ENCODE results near the gene SERINC5. TPM values are rescaled to one million over a fixed set of nuclear protein-coding genes. Genes with fewer than 3 reads are reported as not detected.

SERINC5 gene
- total RNA-seq, 1 experiment from 2014 or later = 128 TPM

GRCh38 chr5:80299601-80300000 lies 43.8 kb upstream of the SERINC5 start (continued):
- TF ChIP-seq CTCF (IDR thresholded peaks at IDR 0.05) (no peak), JAZF1 (CRISPR knock-in tag; IDR thresholded peaks at IDR 0.05) (no peak)

- ATAC-seq = no peak
- peaks cover 13% of the 10 kb centered on the region for H3K9me3 Mint-ChIP-seq
- H3K4me1 Mint-ChIP-seq = peaks cover 7% of the 10 kb centered on the region
- DNase-seq (ENCODE audit: low spot score) = no peak
- no peak overlapping the region for H3K4me3 Mint-ChIP-seq
- TF ChIP-seq CREM (CRISPR knock-in tag; IDR thresholded peaks at IDR 0.05) (no peak), PRRX2 (CRISPR knock-in tag; IDR thresholded peaks at IDR 0.05) (no peak), USF2 (CRISPR knock-in tag; IDR thresholded peaks at IDR 0.05) (no peak), NR3C1 (CRISPR knock-in tag; conservative IDR thresholded peaks at IDR 0.05; ENCODE audit: low read depth) (no peak), KAT7 (CRISPR knock-in tag; IDR thresholded peaks at IDR 0.05; ENCODE audit: borderline replicate concordance) (no peak), RORB (CRISPR knock-in tag; IDR thresholded peaks at IDR 0.05) (no peak), IRF1 (CRISPR knock-in tag; IDR thresholded peaks at IDR 0.05) (no peak), ZSCAN18 (CRISPR knock-in tag; IDR thresholded peaks at IDR 0.05) (no peak), OVOL2 (CRISPR knock-in tag; IDR thresholded peaks at IDR 0.05; ENCODE audit: borderline replicate concordance) (no peak), CREB1 (CRISPR knock-in tag; IDR thresholded peaks at IDR 0.05) (no peak), ZBTB43 (CRISPR knock-in tag; IDR thresholded peaks at IDR 0.05) (no peak), SOX15 (CRISPR knock-in tag; IDR thresholded peaks at IDR 0.05) (no peak), GTF2I (CRISPR knock-in tag; conservative IDR thresholded peaks at IDR 0.05) (no peak)
- H3K27me3 Mint-ChIP-seq (ENCODE audit: low read depth) = no peaks in the 10 kb centered on the region; the same call in 1 of the 2 replicates
- H3K27ac Mint-ChIP-seq = no peak overlapping the region
- POLR2A ChIA-PET = no interaction called here
- H3K36me3 Mint-ChIP-seq = peaks cover 8% of the 10 kb centered on the region
- CTCF ChIA-PET = interaction anchor here (0.6 kb wide), 1 partner anchor 11 kb away, joined by 4 read pairs; no protein-coding TSS in a partner anchor
Observed at GRCh38 chr5:80296121-80296520, 40.3 kb upstream of the SERINC5 start.

GRCh38 chr5:80291761-80292160 lies 35.9 kb upstream of the SERINC5 start:
- Mint-ChIP-seq H3K27me3 (ENCODE audit: low read depth) (no peaks in the 10 kb centered on the region), H3K4me3 (no peak overlapping the region), H3K9me3 (peaks cover 9% of the 10 kb centered on the region), H3K4me1 (peaks cover 7% of the 10 kb centered on the region), H3K27ac (no peak overlapping the region), H3K36me3 (no peaks in the 10 kb centered on the region)
- DNase-seq (ENCODE audit: low spot score) (no peak), ATAC-seq (no peak)
- POLR2A ChIA-PET = no interaction called here
- CTCF ChIA-PET = no interaction called here
- no peak for TF ChIP-seq ZNF219 (CRISPR knock-in tag; IDR thresholded peaks at IDR 0.05; ENCODE audit: borderline replicate concordance)
- no peak for TF ChIP-seq MAX (CRISPR knock-in tag; IDR thresholded peaks at IDR 0.05)
- no peak for TF ChIP-seq KAT7 (CRISPR knock-in tag; IDR thresholded peaks at IDR 0.05; ENCODE audit: borderline replicate concordance)
- TF ChIP-seq ZNF317 (CRISPR knock-in tag; IDR thresholded peaks at IDR 0.05; ENCODE audit: borderline replicate concordance, low read depth) = no peak
- no peak for TF ChIP-seq ERG (CRISPR knock-in tag; IDR thresholded peaks at IDR 0.05)
- TF ChIP-seq FOXP1 (CRISPR knock-in tag; IDR thresholded peaks at IDR 0.05; ENCODE audit: borderline replicate concordance) = no peak
- TF ChIP-seq NFYB (CRISPR knock-in tag; conservative IDR thresholded peaks at IDR 0.05; ENCODE audit: low read depth) = no peak
- no peak for TF ChIP-seq ZSCAN18 (CRISPR knock-in tag; IDR thresholded peaks at IDR 0.05)
- TF ChIP-seq SOX15 (CRISPR knock-in tag; IDR thresholded peaks at IDR 0.05) = no peak
- TF ChIP-seq NFE2L1 (CRISPR knock-in tag; IDR thresholded peaks at IDR 0.05) = no peak
- no peak for TF ChIP-seq STAT6 (CRISPR knock-in tag; conservative IDR thresholded peaks at IDR 0.05; ENCODE audit: low read depth)

All from WTC11 (cell line).